ENCODE data around the gene MRPL49. TPM values are rescaled to one million over a fixed set of nuclear protein-coding genes. Genes with fewer than 3 reads are reported as not detected.

Gene MRPL49
- total RNA-seq, 1 experiment from 2014 or later = 55.9 TPM

- no peak for TF ChIP-seq IRF1 (CRISPR knock-in tag; IDR thresholded peaks at IDR 0.05)
- no peak for TF ChIP-seq ZNF423 (CRISPR knock-in tag; IDR thresholded peaks at IDR 0.05)
- TF ChIP-seq GABPB1 (CRISPR knock-in tag; IDR thresholded peaks at IDR 0.05) = peak; percentile 60; the same call in 1 of the 2 replicates
- no peak for TF ChIP-seq ZNF532 (CRISPR knock-in tag; IDR thresholded peaks at IDR 0.05; ENCODE audit: borderline replicate concordance)
- TF ChIP-seq NR2C2 (CRISPR knock-in tag; IDR thresholded peaks at IDR 0.05) = 0 out of 2 replicates have a peak, but pooled peaks have one; percentile 5
- 0 out of 2 replicates have a peak, but pooled peaks have one; percentile 15 for TF ChIP-seq E2F1 (CRISPR knock-in tag; IDR thresholded peaks at IDR 0.05)
- TF ChIP-seq TEAD1 (CRISPR knock-in tag; IDR thresholded peaks at IDR 0.05) = peak; percentile 57; the same call in 1 of the 2 replicates
- TF ChIP-seq SP1 (CRISPR knock-in tag; conservative IDR thresholded peaks at IDR 0.05) = peak; percentile 99
- peak; percentile 36; the same call in 1 of the 2 replicates for TF ChIP-seq USF1 (CRISPR knock-in tag; IDR thresholded peaks at IDR 0.05)
- TF ChIP-seq AR (CRISPR knock-in tag; IDR thresholded peaks at IDR 0.05) = no peak
- TF ChIP-seq FOXP1 (CRISPR knock-in tag; IDR thresholded peaks at IDR 0.05; ENCODE audit: borderline replicate concordance) = peak; percentile 48; the same call in 1 of the 2 replicates
- peak; percentile 61; the same call in 1 of the 2 replicates for TF ChIP-seq ATF1 (CRISPR knock-in tag; IDR thresholded peaks at IDR 0.05)
- TF ChIP-seq GTF2I (CRISPR knock-in tag; conservative IDR thresholded peaks at IDR 0.05) = no peak
- TF ChIP-seq RORB (CRISPR knock-in tag; IDR thresholded peaks at IDR 0.05) = no peak
- TF ChIP-seq KAT7 (CRISPR knock-in tag; IDR thresholded peaks at IDR 0.05; ENCODE audit: borderline replicate concordance) = no peak
- peak; percentile 98 for TF ChIP-seq CREM (CRISPR knock-in tag; IDR thresholded peaks at IDR 0.05)
- TF ChIP-seq ERG (CRISPR knock-in tag; IDR thresholded peaks at IDR 0.05) = no peak
- no peak for TF ChIP-seq ZNF671 (CRISPR knock-in tag; IDR thresholded peaks at IDR 0.05)
- no peak for TF ChIP-seq OVOL2 (CRISPR knock-in tag; IDR thresholded peaks at IDR 0.05; ENCODE audit: borderline replicate concordance)
- no peak for TF ChIP-seq JUN (CRISPR knock-in tag; IDR thresholded peaks at IDR 0.05)
- no peak for TF ChIP-seq ELF4 (CRISPR knock-in tag; IDR thresholded peaks at IDR 0.05; ENCODE audit: low read depth)
Measured at GRCh38 chr11:65121865-65122696, at the start of gene MRPL49, which contains the start of gene FAU (continued).

All from WTC11 (cell line).